Activated CD4-positive, alpha-beta memory T cell treated with anti-CD3 and anti-CD28 coated beads, Interleukin-2, amount 10 ng/mL, durations not matched to agents 7 days and 5 days (primary cell): ENCODE data around the gene MKRN3. TPM values are rescaled to one million over a fixed set of nuclear protein-coding genes. Genes with fewer than 3 reads are reported as not detected.

Experiments used
- CTCF ChIA-PET: fragments of 350-600 bp; sonication (Branson Sonifier 250); formaldehyde crosslinking; loops from one replicate; lab custom pipeline; 2021; ENCODE audit warnings: antibody characterized with exemption, inconsistent platforms; lab: Charles Lee
- POLR2A ChIA-PET: fragments of 350-600 bp; sonication (Branson Sonifier 250); formaldehyde crosslinking; loops from one replicate; lab custom pipeline; 2021; ENCODE audit warnings: antibody characterized with exemption; lab: Charles Lee
- DNase-seq: peaks from one replicate; pipeline ENCODE4 v3.0.0-alpha.2; 2020
- H3K27ac Mint-ChIP-seq: one replicate; pipeline ENCODE4 v1.8.0; 2021; ENCODE audit warnings: mild to moderate bottlenecking, mixed read lengths
- H3K27me3 Mint-ChIP-seq: one replicate; pipeline ENCODE4 v1.8.0; 2021; ENCODE audit warnings: mixed read lengths
- H3K36me3 Mint-ChIP-seq: one replicate; pipeline ENCODE4 v1.8.0; 2021; ENCODE audit warnings: low read depth, mixed read lengths
- H3K4me1 Mint-ChIP-seq: one replicate; pipeline ENCODE4 v1.8.0; 2021; ENCODE audit warnings: mixed read lengths
- H3K4me3 Mint-ChIP-seq: one replicate; pipeline ENCODE4 v1.8.0; 2021; ENCODE audit warnings: mild to moderate bottlenecking, mixed read lengths
- H3K9me3 Mint-ChIP-seq: one replicate; pipeline ENCODE4 v1.8.0; 2021; ENCODE audit warnings: mixed read lengths
- total RNA-seq, 2 experiments: library from RNA; stranded (reverse); gene quantifications; one replicate each; pipeline ENCODE4 v1.2.3, GENCODE V29; 2021

MKRN3 gene
- total RNA-seq, 2 experiments from 2014 or later = 4.4 to 5.0 TPM

- CTCF ChIA-PET = no interaction called here
- no peaks in the 10 kb centered on the region for H3K27me3 Mint-ChIP-seq
- no peak for DNase-seq
- POLR2A ChIA-PET = no interaction called here
- H3K4me1 Mint-ChIP-seq = no peaks in the 10 kb centered on the region
- no peaks in the 10 kb centered on the region for H3K36me3 Mint-ChIP-seq
- no peak overlapping the region for H3K27ac Mint-ChIP-seq
- no peak overlapping the region for H3K4me3 Mint-ChIP-seq
- H3K9me3 Mint-ChIP-seq = peaks cover 7% of the 10 kb centered on the region
Measured at GRCh38 chr15:23599053-23599452, 33.6 kb downstream of the MKRN3 start.

GRCh38 chr15:23602124-23602523, 36.6 kb downstream of the MKRN3 start:
- Mint-ChIP-seq H3K27ac (no peak overlapping the region), H3K4me3 (no peak overlapping the region), H3K9me3 (peaks cover 10% of the 10 kb centered on the region), H3K27me3 (no peaks in the 10 kb centered on the region), H3K4me1 (no peaks in the 10 kb centered on the region), H3K36me3 (no peaks in the 10 kb centered on the region)
- DNase-seq = no peak
- CTCF ChIA-PET = no interaction called here
- POLR2A ChIA-PET = no interaction called here

GRCh38 chr15:23606226-23606625, 40.8 kb downstream of the MKRN3 start:
- ChIA-PET CTCF (no interaction called here), POLR2A (no interaction called here)
- Mint-ChIP-seq H3K4me1 (no peaks in the 10 kb centered on the region), H3K36me3 (no peaks in the 10 kb centered on the region), H3K9me3 (peaks cover 10% of the 10 kb centered on the region), H3K27me3 (no peaks in the 10 kb centered on the region), H3K27ac (no peak overlapping the region), H3K4me3 (no peak overlapping the region)
- DNase-seq = no peak

- CTCF ChIA-PET = no interaction called here
- Mint-ChIP-seq H3K27ac (no peak overlapping the region), H3K4me1 (no peaks in the 10 kb centered on the region), H3K27me3 (no peaks in the 10 kb centered on the region), H3K9me3 (peaks cover 7% of the 10 kb centered on the region), H3K4me3 (no peak overlapping the region), H3K36me3 (no peaks in the 10 kb centered on the region)
- POLR2A ChIA-PET = no interaction called here
- no peak for DNase-seq
Measured at GRCh38 chr15:23616536-23616935, 51.1 kb downstream of the MKRN3 start.

Other genes starting within 250 kb of the MKRN3 start
- gene GOLGA6L26, start 231.5 kb upstream of the MKRN3 start, total RNA-seq = not detected
- under 1 TPM; 0.33 to 0.38 TPM for gene GOLGA8S, start 210.9 kb upstream of the MKRN3 start, total RNA-seq
- gene GOLGA6L2, start 118.4 kb upstream of the MKRN3 start, total RNA-seq = not detected
- gene MAGEL2, start 82.2 kb downstream of the MKRN3 start, total RNA-seq = not detected
- 1 to 10 TPM; 1.7 to 2.8 TPM for gene NDN, start 121.6 kb downstream of the MKRN3 start, total RNA-seq